Osteoblast (primary cell): ENCODE data around the gene PARVG. TPM values are rescaled to one million over a fixed set of nuclear protein-coding genes. Genes with fewer than 3 reads are reported as not detected.

Experiments
- DNase-seq: peaks from one replicate; pipeline ENCODE4 v3.0.0; 2011; ENCODE audit warnings: low spot score, mixed read lengths; ENCODE audit not compliant: insufficient read length; ENCODE audit errors: missing footprints
- H2AFZ ChIP-seq: 2 replicates; pipeline ENCODE4 v1.6.0; 2011; ENCODE audit warnings: mild to moderate bottlenecking, low read length
- H3K27ac ChIP-seq: 2 replicates; pipeline ENCODE4 v1.5.1; 2011; ENCODE audit warnings: mild to moderate bottlenecking, low read depth, low read length, moderate library complexity
- H3K27me3 ChIP-seq: 2 replicates; pipeline ENCODE4 v1.6.0; 2012; ENCODE audit warnings: mild to moderate bottlenecking, control low read depth, inconsistent platforms, low read length, moderate library complexity; ENCODE audit not compliant: insufficient read depth
- H3K36me3 ChIP-seq: 2 replicates; pipeline ENCODE4 v1.5.1; 2011; ENCODE audit warnings: mild to moderate bottlenecking, low read length, control low read depth, moderate library complexity; ENCODE audit not compliant: insufficient read depth
- H3K4me1 ChIP-seq: 2 replicates; pipeline ENCODE4 v1.5.1; 2011; ENCODE audit warnings: mild to moderate bottlenecking, low read length, control low read depth, moderate library complexity; ENCODE audit not compliant: insufficient read depth
- H3K4me2 ChIP-seq: 2 replicates; pipeline ENCODE4 v1.6.0; 2011; ENCODE audit warnings: mild to moderate bottlenecking, low read length; ENCODE audit not compliant: insufficient read depth
- H3K4me3 ChIP-seq: fragments of 200-600 bp; sonication (generic); 3 replicates; pipeline ENCODE4 v1.5.1; 2012; ENCODE audit warnings: mild to moderate bottlenecking, low read length, inconsistent platforms; ENCODE audit not compliant: insufficient read depth
- H3K79me2 ChIP-seq: 2 replicates; pipeline ENCODE4 v1.6.0; 2012; ENCODE audit warnings: mild to moderate bottlenecking, low read length, control low read depth, inconsistent platforms; ENCODE audit not compliant: insufficient read depth
- H3K9me3 ChIP-seq: 2 replicates; pipeline ENCODE4 v1.5.1; 2011; ENCODE audit warnings: low read depth, low read length, control low read depth
- H4K20me1 ChIP-seq: 2 replicates; pipeline ENCODE4 v1.6.0; 2012; ENCODE audit warnings: mild to moderate bottlenecking, low read length, control low read depth; ENCODE audit not compliant: insufficient read depth
- total RNA-seq: library from RNA; depleted of rRNA; stranded (reverse); fragments of >200 nt; gene quantifications from 2 replicates; pipeline ENCODE4 v1.2.3, GENCODE V29; 2012
- TF ChIP-seq, protein P1 (sequence below): IDR thresholded peaks from 2 replicates; pipeline ENCODE4 v1.5.1; 2011; ENCODE audit warnings: mild to moderate bottlenecking, low read depth, low read length, moderate library complexity; ENCODE audit errors: extremely low read depth

Gene PARVG
- total RNA-seq, 1 donor = 1.1 TPM

DNA sequence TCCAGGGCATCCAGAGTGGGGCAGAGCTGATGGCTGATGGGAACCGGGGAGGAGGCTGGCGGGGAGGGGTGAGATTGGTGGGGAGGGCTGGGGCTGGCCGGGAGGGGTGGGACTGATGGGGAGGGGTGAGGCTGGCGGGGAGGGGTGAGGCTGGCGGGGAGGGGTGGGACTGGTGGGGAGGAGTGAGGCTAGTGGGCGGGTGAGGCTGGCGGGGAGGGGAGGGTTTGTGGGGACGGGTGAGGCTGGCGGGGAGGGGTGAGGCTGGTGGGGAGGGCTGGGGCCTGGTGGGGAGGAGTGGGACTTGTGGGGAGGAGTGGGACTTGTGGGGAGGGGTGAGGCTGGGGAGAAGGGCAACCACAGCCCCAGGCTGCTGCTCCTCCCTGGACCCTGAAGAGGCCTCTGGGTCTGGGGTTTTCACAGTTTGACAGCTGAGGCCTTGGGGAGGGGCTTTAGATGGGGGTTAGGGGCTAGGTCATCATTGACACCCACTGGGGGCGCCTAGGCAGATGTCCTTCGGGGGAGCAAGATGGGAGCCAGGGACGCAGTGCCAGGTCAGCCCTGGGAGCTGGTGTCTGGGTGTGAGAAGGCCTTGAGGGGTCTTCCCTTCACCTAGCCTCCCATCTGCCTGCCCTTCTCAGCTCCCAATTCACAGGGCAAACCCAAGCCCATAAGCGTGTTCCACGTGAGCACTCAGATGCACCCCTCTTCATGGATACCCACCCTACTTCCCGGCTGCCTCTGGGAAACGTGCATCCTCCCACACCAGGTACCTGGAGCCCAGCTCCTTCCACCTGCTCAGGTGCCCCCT is 26.7 kb downstream of the PARVG start:
- Histone ChIP-seq H3K27ac (no peak overlapping the region), H3K36me3 (no peaks in the 10 kb centered on the region), H3K79me2 (no peaks in the 10 kb centered on the region), H3K27me3 (no peaks in the 10 kb centered on the region), H3K4me1 (peaks cover 23% of the 10 kb centered on the region), H3K4me3 (no peak overlapping the region), H3K4me2 (no peak overlapping the region), H4K20me1 (no peaks in the 10 kb centered on the region), H3K9me3 (no peaks in the 10 kb centered on the region), H2AFZ (no peak overlapping the region)
- peak; percentile 22 for DNase-seq
- TF ChIP-seq, protein P1, sequence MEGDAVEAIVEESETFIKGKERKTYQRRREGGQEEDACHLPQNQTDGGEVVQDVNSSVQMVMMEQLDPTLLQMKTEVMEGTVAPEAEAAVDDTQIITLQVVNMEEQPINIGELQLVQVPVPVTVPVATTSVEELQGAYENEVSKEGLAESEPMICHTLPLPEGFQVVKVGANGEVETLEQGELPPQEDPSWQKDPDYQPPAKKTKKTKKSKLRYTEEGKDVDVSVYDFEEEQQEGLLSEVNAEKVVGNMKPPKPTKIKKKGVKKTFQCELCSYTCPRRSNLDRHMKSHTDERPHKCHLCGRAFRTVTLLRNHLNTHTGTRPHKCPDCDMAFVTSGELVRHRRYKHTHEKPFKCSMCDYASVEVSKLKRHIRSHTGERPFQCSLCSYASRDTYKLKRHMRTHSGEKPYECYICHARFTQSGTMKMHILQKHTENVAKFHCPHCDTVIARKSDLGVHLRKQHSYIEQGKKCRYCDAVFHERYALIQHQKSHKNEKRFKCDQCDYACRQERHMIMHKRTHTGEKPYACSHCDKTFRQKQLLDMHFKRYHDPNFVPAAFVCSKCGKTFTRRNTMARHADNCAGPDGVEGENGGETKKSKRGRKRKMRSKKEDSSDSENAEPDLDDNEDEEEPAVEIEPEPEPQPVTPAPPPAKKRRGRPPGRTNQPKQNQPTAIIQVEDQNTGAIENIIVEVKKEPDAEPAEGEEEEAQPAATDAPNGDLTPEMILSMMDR = no peak

DNA sequence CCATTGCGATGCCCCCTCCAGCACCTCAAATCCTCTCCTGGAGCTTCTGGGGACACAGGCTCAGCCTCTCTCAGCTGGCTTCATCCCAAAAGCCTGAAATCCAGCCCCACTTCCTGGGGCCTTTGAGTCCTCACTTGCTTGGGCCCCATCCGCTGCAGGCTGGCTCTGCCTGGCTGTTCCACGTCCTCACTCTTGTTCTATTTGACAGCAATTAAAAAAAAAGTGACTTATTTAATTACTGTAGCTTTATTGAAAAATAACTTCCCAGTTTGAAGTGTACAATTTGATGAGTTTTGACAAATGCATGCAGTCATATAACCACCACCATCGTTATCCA is 27.2 kb downstream of the PARVG start:
- no peak overlapping the region for H3K27ac ChIP-seq
- H3K36me3 ChIP-seq = no peaks in the 10 kb centered on the region
- no peak overlapping the region for H3K4me2 ChIP-seq
- H3K4me3 ChIP-seq = no peak overlapping the region
- H3K4me1 ChIP-seq = peaks cover 23% of the 10 kb centered on the region
- no peaks in the 10 kb centered on the region for H3K9me3 ChIP-seq
- peak; percentile 18 for DNase-seq
- no peaks in the 10 kb centered on the region for H3K27me3 ChIP-seq
- no peaks in the 10 kb centered on the region for H4K20me1 ChIP-seq
- TF ChIP-seq, protein P1 = no peak
- H3K79me2 ChIP-seq = no peaks in the 10 kb centered on the region
- no peak overlapping the region for H2AFZ ChIP-seq

DNA sequence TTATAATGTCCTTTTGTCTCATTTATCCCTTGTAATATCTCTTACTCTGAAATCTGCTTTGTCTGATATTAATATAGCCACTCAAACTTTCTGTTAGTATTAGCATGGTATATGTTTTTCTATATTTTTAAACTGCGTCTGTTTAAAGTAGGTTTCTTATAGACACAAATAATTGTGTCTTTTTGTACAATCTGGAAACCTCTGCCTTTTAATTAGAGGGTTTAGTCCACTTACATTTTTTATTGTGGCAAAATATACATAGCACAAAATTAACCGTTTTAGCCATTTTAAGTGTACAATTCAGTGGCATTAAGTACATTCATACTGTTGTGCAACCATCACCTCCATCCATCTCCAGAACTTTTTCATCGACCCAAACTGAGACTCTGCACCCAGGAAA is 28.6 kb downstream of the PARVG start:
- no peak overlapping the region for H3K4me2 ChIP-seq
- no peaks in the 10 kb centered on the region for H3K36me3 ChIP-seq
- H3K27me3 ChIP-seq = no peaks in the 10 kb centered on the region
- H3K4me3 ChIP-seq = no peak overlapping the region
- no peaks in the 10 kb centered on the region for H3K9me3 ChIP-seq
- no peak overlapping the region for H3K27ac ChIP-seq
- TF ChIP-seq, protein P1 = no peak
- H4K20me1 ChIP-seq = no peaks in the 10 kb centered on the region
- DNase-seq = no peak
- H3K79me2 ChIP-seq = no peaks in the 10 kb centered on the region
- H3K4me1 ChIP-seq = peaks cover 21% of the 10 kb centered on the region
- no peak overlapping the region for H2AFZ ChIP-seq

DNA sequence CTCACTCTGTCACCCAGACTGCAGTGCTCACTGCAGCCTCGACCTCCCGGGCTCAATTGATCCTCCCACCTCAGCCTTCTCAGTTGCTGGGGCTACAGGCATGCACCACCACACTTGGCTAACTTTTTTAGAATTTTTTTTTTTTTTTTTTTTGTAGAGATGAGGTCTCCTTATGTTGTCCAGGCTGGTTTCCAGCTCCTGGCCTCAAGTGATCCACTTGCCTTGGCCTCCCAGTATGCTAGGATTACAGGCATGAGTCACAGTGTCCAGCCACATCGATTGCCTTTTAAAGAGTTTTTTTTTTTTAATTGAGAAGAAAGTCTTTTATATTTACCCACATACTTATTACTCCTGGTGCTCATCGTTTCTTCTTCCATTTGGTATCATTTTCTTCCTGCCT is 30.0 kb downstream of the PARVG start:
- Histone ChIP-seq H3K79me2 (no peaks in the 10 kb centered on the region), H3K4me2 (peak overlapping the region; percentile 65), H4K20me1 (no peaks in the 10 kb centered on the region), H3K27me3 (no peaks in the 10 kb centered on the region), H3K36me3 (no peaks in the 10 kb centered on the region), H3K9me3 (no peaks in the 10 kb centered on the region), H3K4me3 (no peak overlapping the region), H2AFZ (no peak overlapping the region), H3K27ac (no peak overlapping the region), H3K4me1 (peaks cover 21% of the 10 kb centered on the region)
- DNase-seq = no peak
- TF ChIP-seq, protein P1 = no peak
